ENCODE results near the gene FHOD3. TPM values are rescaled to one million over a fixed set of nuclear protein-coding genes. Genes with fewer than 3 reads are reported as not detected.

FHOD3 gene
- total and polyA plus RNA-seq, 2 of the 13 experiments (the other 11 are each of a cell fraction or from before 2014, with no cell fraction given): 0.07 TPM; not detected in 1

DNA sequence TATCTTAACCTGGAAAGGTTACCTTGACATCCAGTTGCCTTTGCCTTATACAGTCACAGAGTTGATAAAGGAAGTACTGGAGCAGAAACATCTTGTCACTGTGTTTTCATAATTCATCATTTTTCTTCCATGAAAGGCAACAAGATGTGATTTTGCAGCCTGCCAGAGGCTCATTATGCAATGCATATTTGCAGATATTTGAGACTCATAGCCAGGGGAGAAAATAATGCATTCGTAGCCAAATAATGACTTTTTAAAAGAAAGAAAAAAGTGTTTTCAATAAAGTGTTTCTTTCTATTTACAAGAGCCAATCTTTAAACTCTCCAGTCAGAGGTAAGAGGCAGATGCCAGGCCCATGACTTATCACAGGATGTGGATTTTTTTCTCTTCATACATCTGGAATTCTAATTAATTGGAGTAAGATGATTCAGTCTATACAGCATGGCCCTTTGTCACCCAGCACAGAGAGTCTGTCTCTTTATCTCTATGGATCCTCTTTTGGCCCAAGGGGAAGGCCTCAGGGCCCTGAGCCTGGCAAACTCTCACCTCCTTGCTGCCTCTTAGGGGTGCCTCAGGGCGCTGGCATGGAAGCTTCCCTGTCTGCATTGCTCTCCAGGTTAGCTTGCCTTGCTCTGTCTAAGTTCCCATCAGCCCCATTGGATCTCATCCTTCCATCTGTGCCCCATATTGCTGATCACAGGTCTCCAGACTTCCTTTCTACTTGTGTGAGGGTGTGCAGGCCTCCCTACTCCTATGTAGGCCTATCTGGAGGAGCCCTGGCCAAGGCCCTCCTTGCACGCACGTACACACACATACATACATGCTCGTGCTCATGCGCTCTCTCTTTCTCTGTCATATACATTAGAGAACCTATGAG is 283.6 kb downstream of the FHOD3 start:
- no peaks in the 10 kb centered on the region for H3K36me3 ChIP-seq (replicated peaks in 1 of 2; ENCODE audit: control insufficient read depth in 1 of 2, insufficient read depth in 2 of 2, low read length in 2 of 2)
- DNase-seq (ENCODE audit: low spot score) (no peak), ATAC-seq (no peak), FAIRE-seq (no peak)
- POLR2A ChIA-PET: no interaction called here
- H3K4me1 ChIP-seq (ENCODE audit: insufficient read depth, low read length): no peaks in the 10 kb centered on the region
- H4K20me1 ChIP-seq (ENCODE audit: insufficient read depth, low read length): no peaks in the 10 kb centered on the region
- TF ChIP-seq, protein P1, sequence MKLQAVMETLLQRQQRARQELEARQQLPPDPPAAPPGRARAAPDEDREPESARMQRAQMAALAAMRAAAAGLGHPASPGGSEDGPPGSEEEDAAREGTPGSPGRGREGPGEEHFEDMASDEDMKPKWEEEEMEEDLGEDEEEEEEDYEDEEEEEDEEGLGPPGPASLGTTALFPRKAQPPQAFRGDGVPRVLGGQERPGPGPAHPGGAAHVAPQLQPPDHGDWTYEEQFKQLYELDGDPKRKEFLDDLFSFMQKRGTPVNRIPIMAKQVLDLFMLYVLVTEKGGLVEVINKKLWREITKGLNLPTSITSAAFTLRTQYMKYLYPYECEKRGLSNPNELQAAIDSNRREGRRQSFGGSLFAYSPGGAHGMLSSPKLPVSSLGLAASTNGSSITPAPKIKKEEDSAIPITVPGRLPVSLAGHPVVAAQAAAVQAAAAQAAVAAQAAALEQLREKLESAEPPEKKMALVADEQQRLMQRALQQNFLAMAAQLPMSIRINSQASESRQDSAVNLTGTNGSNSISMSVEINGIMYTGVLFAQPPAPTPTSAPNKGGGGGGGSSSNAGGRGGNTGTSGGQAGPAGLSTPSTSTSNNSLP (IDR thresholded peaks at IDR 0.05; ENCODE audit: low read depth, low read length): no peak
- TF ChIP-seq ZNF878 (CRISPR knock-in tag; IDR thresholded peaks at IDR 0.05): no peak
- TF ChIP-seq RBM39 (IDR thresholded peaks at IDR 0.05; ENCODE audit: low read depth, low read length, poor library complexity, severe bottlenecking): no peak
- TF ChIP-seq, protein P2, sequence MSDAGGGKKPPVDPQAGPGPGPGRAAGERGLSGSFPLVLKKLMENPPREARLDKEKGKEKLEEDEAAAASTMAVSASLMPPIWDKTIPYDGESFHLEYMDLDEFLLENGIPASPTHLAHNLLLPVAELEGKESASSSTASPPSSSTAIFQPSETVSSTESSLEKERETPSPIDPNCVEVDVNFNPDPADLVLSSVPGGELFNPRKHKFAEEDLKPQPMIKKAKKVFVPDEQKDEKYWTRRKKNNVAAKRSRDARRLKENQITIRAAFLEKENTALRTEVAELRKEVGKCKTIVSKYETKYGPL (CRISPR knock-in tag; IDR thresholded peaks at IDR 0.05): no peak
- TF ChIP-seq, protein P3, sequence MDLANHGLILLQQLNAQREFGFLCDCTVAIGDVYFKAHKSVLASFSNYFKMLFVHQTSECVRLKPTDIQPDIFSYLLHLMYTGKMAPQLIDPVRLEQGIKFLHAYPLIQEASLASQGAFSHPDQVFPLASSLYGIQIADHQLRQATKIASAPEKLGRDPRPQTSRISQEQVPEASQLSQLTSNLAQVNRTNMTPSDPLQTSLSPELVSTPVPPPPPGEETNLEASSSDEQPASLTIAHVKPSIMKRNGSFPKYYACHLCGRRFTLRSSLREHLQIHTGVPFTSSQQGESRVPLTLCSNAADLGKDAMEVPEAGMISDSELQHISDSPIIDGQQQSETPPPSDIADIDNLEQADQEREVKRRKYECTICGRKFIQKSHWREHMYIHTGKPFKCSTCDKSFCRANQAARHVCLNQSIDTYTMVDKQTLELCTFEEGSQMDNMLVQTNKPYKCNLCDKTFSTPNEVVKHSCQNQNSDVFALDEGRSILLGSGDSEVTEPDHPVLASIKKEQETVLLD (CRISPR knock-in tag; IDR thresholded peaks at IDR 0.05; ENCODE audit: low read depth): no peak
- TF ChIP-seq CEBPG (CRISPR knock-in tag; IDR thresholded peaks at IDR 0.05): no peak
- TF ChIP-seq EED (CRISPR knock-in tag; IDR thresholded peaks at IDR 0.05): no peak
- no peak for TF ChIP-seq ZNF552 (CRISPR knock-in tag; IDR thresholded peaks at IDR 0.05; ENCODE audit: borderline replicate concordance)
- no peak for TF ChIP-seq ZNF792 (CRISPR knock-in tag; IDR thresholded peaks at IDR 0.05)
- no peak for TF ChIP-seq ZFYVE20 (CRISPR knock-in tag; IDR thresholded peaks at IDR 0.05; ENCODE audit: borderline replicate concordance, low read depth)
- TF ChIP-seq TOE1 (CRISPR knock-in tag; IDR thresholded peaks at IDR 0.05): no peak
- TF ChIP-seq, protein P4, sequence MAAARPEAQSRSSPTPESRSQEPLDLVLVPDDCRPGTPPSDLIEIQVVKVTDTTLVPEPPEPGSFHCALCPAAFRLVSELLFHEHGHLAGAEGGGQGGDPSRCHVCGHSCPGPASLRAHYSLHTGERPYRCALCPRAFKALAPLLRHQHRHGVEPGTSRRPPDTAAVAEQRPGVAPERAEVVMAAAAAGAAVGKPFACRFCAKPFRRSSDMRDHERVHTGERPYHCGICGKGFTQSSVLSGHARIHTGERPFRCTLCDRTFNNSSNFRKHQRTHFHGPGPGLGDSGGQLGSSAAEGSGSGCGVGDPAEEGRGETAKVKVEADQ (CRISPR knock-in tag; IDR thresholded peaks at IDR 0.05; ENCODE audit: borderline replicate concordance): no peak
- H2AFZ ChIP-seq (ENCODE audit: low read length): no peak overlapping the region
- H3K27me3 ChIP-seq (ENCODE audit: control insufficient read depth in 1 of 2, insufficient read depth in 2 of 2, low read length in 2 of 2): no peaks in the 10 kb centered on the region; a peak in 1 of 5 replicates
- in situ Hi-C loops (cut with HindIII; ENCODE audit: extremely low pct_ligation_motif_present, low pct_unique_long_range_greater_than_20kb) (no loop called here), intact Hi-C loops (cut with micrococcal nuclease; ENCODE audit: unreplicated experiment) (no loop called here)
- CTCF ChIA-PET (ENCODE audit: low intra/inter-chr PET ratio, low total read pairs): no interaction called here
- no TSS peak for BruUV-seq (replicated peaks)
- H3K79me2 ChIP-seq (ENCODE audit: insufficient read depth, low read length): no peaks in the 10 kb centered on the region
- no peak overlapping the region for H3K4me2 ChIP-seq (ENCODE audit: low read depth, low read length)
- H3K4me3 ChIP-seq (replicated peaks in 1 of 3; ENCODE audit: insufficient read depth in 1 of 3, low read depth in 2 of 3, low read length in 3 of 3): no peak overlapping the region
- 52% methylated on average over 6 of the region's 6 CpGs for WGBS (ENCODE audit: low lambda C conversion rate)
- H3K9me3 ChIP-seq (ENCODE audit: low read length): no peaks in the 10 kb centered on the region
- H3K9ac ChIP-seq (ENCODE audit: insufficient read depth, low read depth, low read length): no peak overlapping the region
- H3K27ac ChIP-seq (ENCODE audit: extremely low read length, insufficient read depth, low read length): no peak overlapping the region

All from HepG2 (cell line).